Keratinocyte (primary cell): ENCODE measurements around the gene PLB1. TPM values are rescaled to one million over a fixed set of nuclear protein-coding genes. Genes with fewer than 3 reads are reported as not detected.

Source experiments
- DNase-seq: peaks from one replicate; pipeline ENCODE4 v3.0.0-alpha.2; 2011; ENCODE audit warnings: low read depth, missing footprints, low spot score
- FAIRE-seq: peaks from 2 replicates; lab custom pipeline; 2011; peaks lifted over from hg19 to GRCh38; lab: Jason Lieb, UNC
- H2AFZ ChIP-seq: 2 replicates; pipeline ENCODE4 v1.6.0; 2012; ENCODE audit warnings: low read length, control low read depth, inconsistent platforms; ENCODE audit not compliant: control insufficient read depth
- H3K27ac ChIP-seq: 2 replicates; pipeline ENCODE4 v1.5.1; 2011; ENCODE audit warnings: low read length; ENCODE audit not compliant: control insufficient read depth, insufficient read depth
- H3K27me3 ChIP-seq: 3 replicates; pipeline ENCODE4 v1.6.0; 2011; ENCODE audit warnings: low read length; ENCODE audit not compliant: control insufficient read depth, insufficient read depth; ENCODE audit errors: extremely low read depth
- H3K36me3 ChIP-seq, 2 experiments: 2 replicates in 1 of 2; 3 replicates in 1 of 2; pipeline ENCODE4 v1.5.1; 2011; ENCODE audit warnings: low read length in 2 of 2, mild to moderate bottlenecking in 1 of 2; ENCODE audit not compliant: control insufficient read depth in 2 of 2, insufficient read depth in 2 of 2; ENCODE audit errors: extremely low read depth in 1 of 2
- H3K4me1 ChIP-seq: 3 replicates; pipeline ENCODE4 v1.5.1; 2011; ENCODE audit warnings: low read length; ENCODE audit not compliant: control insufficient read depth, insufficient read depth; ENCODE audit errors: extremely low read depth
- H3K4me2 ChIP-seq: 3 replicates; pipeline ENCODE4 v1.6.0; 2011; ENCODE audit warnings: low read depth, low read length; ENCODE audit not compliant: control insufficient read depth, insufficient read depth; ENCODE audit errors: extremely low read depth
- H3K4me3 ChIP-seq, 3 experiments: fragments of 200-600 bp in 1 of 3; sonication (generic) in 1 of 3; 2 replicates in 2 of 3; 3 replicates in 1 of 3; pipeline ENCODE4 v1.5.1; 2011 to 2016; ENCODE audit warnings: low read length in 3 of 3, mild to moderate bottlenecking in 3 of 3, control low read depth in 2 of 3, inconsistent platforms in 1 of 3, low read depth in 1 of 3, mixed read lengths in 1 of 3, mixed run types in 1 of 3, moderate library complexity in 1 of 3; ENCODE audit not compliant: control insufficient read depth in 2 of 3, insufficient read depth in 2 of 3; ENCODE audit errors: extremely low read depth in 1 of 3
- H3K79me2 ChIP-seq: 2 replicates; pipeline ENCODE4 v1.6.0; 2012; ENCODE audit warnings: low read length; ENCODE audit not compliant: control insufficient read depth, insufficient read depth
- H3K9ac ChIP-seq: 3 replicates; pipeline ENCODE4 v1.6.0; 2011; ENCODE audit warnings: low read length; ENCODE audit not compliant: control insufficient read depth, insufficient read depth; ENCODE audit errors: extremely low read depth
- H3K9me1 ChIP-seq: 3 replicates; pipeline ENCODE4 v1.6.0; 2011; ENCODE audit warnings: low read length; ENCODE audit not compliant: control insufficient read depth, insufficient read depth; ENCODE audit errors: extremely low read depth
- H3K9me3 ChIP-seq: 2 replicates; pipeline ENCODE4 v1.5.1; 2012; ENCODE audit warnings: low read depth, low read length; ENCODE audit not compliant: control insufficient read depth
- H4K20me1 ChIP-seq: 3 replicates; pipeline ENCODE4 v1.6.0; 2011; ENCODE audit warnings: low read length; ENCODE audit not compliant: control insufficient read depth, insufficient read depth; ENCODE audit errors: extremely low read depth
- CTCF ChIP-seq, 3 experiments: IDR thresholded peaks in 1 of 3; conservative IDR thresholded peaks in 1 of 3; optimal IDR thresholded peaks in 1 of 3; 2 replicates in 2 of 3; 3 replicates in 1 of 3; pipeline versions ENCODE3 to v1.5.1; 2011; ENCODE audit warnings: low read length in 3 of 3, mild to moderate bottlenecking in 3 of 3, moderate library complexity in 2 of 3, control low read depth in 1 of 3, inconsistent platforms in 1 of 3; ENCODE audit not compliant: insufficient read depth in 2 of 3; ENCODE audit errors: extremely low read depth in 1 of 3
- EZH2 ChIP-seq: IDR thresholded peaks from one replicate; pipeline ENCODE4 v1.6.1; 2012; ENCODE audit warnings: inconsistent platforms, mild to moderate bottlenecking, low read length, moderate library complexity
- dilution Hi-C: fragments of 300-500 bp; cut with MboI; formaldehyde crosslinking; loops from one replicate; pipeline ENCODE4 v1.7.0; 2020; ENCODE audit warnings: low sequenced_read_pairs; ENCODE audit not compliant: extremely low pct_ligation_motif_present
- polyA plus RNA-seq, 5 experiments: library from polyadenylated mRNA; depleted of rRNA in 3 of 5; stranded (reverse) in 3 of 5; stranded (forward) in 1 of 5; unstranded in 1 of 5; fragments of >200 nt; gene quantifications; 1 replicate in 1 of 5; 2 replicates in 3 of 5; 3 replicates in 1 of 5; pipeline versions ENCODE4 v1.2.1 to v1.2.3, GENCODE V29; 2011 to 2012; ENCODE audit warnings: missing spikeins in 2 of 5, low read depth in 1 of 5, low replicate concordance in 1 of 5

The PLB1 gene
- polyA plus RNA-seq, 1 donor (not counting 4 experiments of a cell fraction or from before 2014, with no cell fraction given): 6.7 TPM

GRCh38 chr2:28576714-28577113, 80.9 kb downstream of the PLB1 start:
- Histone ChIP-seq H3K9me3 (peaks cover 2% of the 10 kb centered on the region), H3K4me3 (no peak overlapping the region), H3K79me2 (no peaks in the 10 kb centered on the region), H3K4me1 (peaks cover 4% of the 10 kb centered on the region), H3K27ac (no peak overlapping the region), H3K9me1 (no peaks in the 10 kb centered on the region), H3K27me3 (no peaks in the 10 kb centered on the region), H2AFZ (no peak overlapping the region), H3K36me3 (peaks cover 0 to 2% of the 10 kb centered on the region in 2 experiments), H3K9ac (no peak overlapping the region), H3K4me2 (no peak overlapping the region), H4K20me1 (no peaks in the 10 kb centered on the region)
- dilution Hi-C loops: no loop called here
- no peak for TF ChIP-seq EZH2
- TF ChIP-seq CTCF (optimal IDR thresholded peaks at IDR 0.05 in 1 of 3, IDR thresholded peaks at IDR 0.05 in 1 of 3, conservative IDR thresholded peaks at IDR 0.05 in 1 of 3; ENCODE audit: extremely low read depth in 1 of 3, insufficient read depth in 2 of 3, low read length in 3 of 3): no peak
- no peak for FAIRE-seq
- no peak for DNase-seq

GRCh38 chr2:28577791-28578680, 82.2 kb downstream of the PLB1 start:
- Histone ChIP-seq H3K4me3 (no peak overlapping the region), H3K9ac (no peak overlapping the region), H3K9me3 (no peaks in the 10 kb centered on the region), H3K27me3 (no peaks in the 10 kb centered on the region), H3K4me1 (peaks cover 4% of the 10 kb centered on the region), H2AFZ (no peak overlapping the region), H3K36me3 (peaks cover 0 to 2% of the 10 kb centered on the region in 2 experiments), H3K4me2 (no peak overlapping the region), H3K27ac (no peak overlapping the region), H4K20me1 (no peaks in the 10 kb centered on the region), H3K79me2 (no peaks in the 10 kb centered on the region), H3K9me1 (no peaks in the 10 kb centered on the region)
- TF ChIP-seq CTCF (optimal IDR thresholded peaks at IDR 0.05 in 1 of 3, IDR thresholded peaks at IDR 0.05 in 1 of 3, conservative IDR thresholded peaks at IDR 0.05 in 1 of 3; ENCODE audit: extremely low read depth in 1 of 3, insufficient read depth in 2 of 3, low read length in 3 of 3): no peak
- no peak for TF ChIP-seq EZH2
- dilution Hi-C loops: no loop called here
- DNase-seq (no peak), FAIRE-seq (no peak)
